Urinary bladder (tissue), 4 donors: Measurements from ENCODE around the gene TMEM117. TPM values are rescaled to one million over a fixed set of nuclear protein-coding genes. Genes with fewer than 3 reads are reported as not detected.
"Not testable (repeated sequence)": the region's sequence is repeated elsewhere in the genome, so short reads cannot be mapped to it uniquely, and the experiment has no call there.

Source experiments
- DNase-seq: peaks from one replicate; pipeline ENCODE4 v3.0.0-alpha.2; 2015; ENCODE audit errors: extremely low spot score
- H3K27ac ChIP-seq: one replicate; pipeline ENCODE4 v1.5.1; 2013; ENCODE audit warnings: low read depth, mild to moderate bottlenecking, moderate library complexity
- H3K36me3 ChIP-seq: one replicate; pipeline ENCODE4 v1.6.1; 2013; ENCODE audit warnings: mild to moderate bottlenecking, moderate library complexity; ENCODE audit not compliant: insufficient read depth
- H3K4me1 ChIP-seq: one replicate; pipeline ENCODE4 v1.6.1; 2013; ENCODE audit warnings: mild to moderate bottlenecking, moderate library complexity; ENCODE audit not compliant: insufficient read depth
- H3K4me3 ChIP-seq: one replicate; pipeline ENCODE4 v1.5.1; 2013; ENCODE audit warnings: low read depth, low read length
- WGBS: extraction: QIAGEN DNeasy Blood & Tissue Kit; methylation state at CpG from one replicate; pipeline ENCODE4 v1.1.7; 2013; 5-methylcytosine and 5-hydroxymethylcytosine counted together
- polyA plus RNA-seq: library from polyadenylated mRNA; stranded (reverse); fragments of 200-250 nt; gene quantifications from one replicate; pipeline ENCODE4 v1.2.3, GENCODE V29; 2013
- total RNA-seq: library from RNA; depleted of rRNA; stranded (reverse); fragments of >200 nt; gene quantifications from one replicate; pipeline ENCODE4 v1.2.3, GENCODE V29; 2014
- donor health status: healthy with polysubstance abuse.
- donor health status: healthy.

The TMEM117 gene
- total and polyA plus RNA-seq, 2 donors = 9.2 to 31.1 TPM

DNA sequence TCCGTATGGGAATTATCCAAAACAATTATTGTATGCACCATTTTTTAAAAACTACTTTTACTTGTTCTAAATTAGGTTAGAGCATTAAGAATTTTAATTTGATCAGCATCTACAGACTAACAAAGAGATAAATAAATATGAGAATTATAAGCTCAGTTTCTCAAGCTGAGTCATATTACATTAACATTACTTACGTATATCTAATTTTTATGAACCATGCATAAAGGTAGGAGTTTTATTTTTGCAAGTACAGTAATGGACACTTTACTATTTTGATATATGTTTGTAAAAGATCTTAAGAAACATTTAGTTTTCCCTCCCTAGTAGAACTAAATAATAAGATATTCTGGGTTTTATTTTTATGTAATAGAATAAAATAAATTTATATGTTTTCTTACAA, 410.1 kb downstream of the TMEM117 start:
- Histone ChIP-seq H3K27ac (no peak overlapping the region), H3K36me3 (no peaks in the 10 kb centered on the region), H3K4me1 (no peaks in the 10 kb centered on the region), H3K4me3 (no peak overlapping the region)
- 92% methylated on average over 2 of the region's 2 CpGs for WGBS
- no peak for DNase-seq

DNA sequence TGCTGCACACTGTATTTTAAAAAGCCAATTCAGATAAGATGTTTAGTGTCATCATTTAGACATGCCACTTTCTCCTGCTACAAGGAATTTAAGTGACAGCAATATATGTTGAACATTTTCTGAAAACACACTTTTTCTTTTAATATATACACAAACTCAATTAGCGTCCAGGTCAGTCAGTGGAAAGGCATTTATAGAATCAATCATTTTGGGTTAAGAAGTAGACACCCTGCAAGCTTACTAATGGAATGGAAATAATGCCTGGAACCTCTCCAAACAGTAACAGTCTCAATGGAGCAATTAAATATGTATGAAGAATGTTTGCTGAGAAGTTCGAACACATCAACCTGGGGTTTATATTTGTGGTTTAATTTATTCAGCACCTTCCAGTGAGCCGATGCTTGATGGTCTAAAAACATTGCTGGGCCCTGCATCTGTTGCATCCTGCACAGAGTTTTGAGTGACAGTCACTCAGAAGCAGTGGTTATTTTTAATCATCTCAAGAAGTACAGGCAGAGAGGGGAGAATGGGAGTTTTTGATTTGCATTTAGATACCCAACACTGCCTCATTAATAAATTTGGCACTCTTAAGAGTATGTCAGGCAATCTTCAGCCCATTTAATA, 410.7 kb downstream of the TMEM117 start:
- WGBS = 64% methylated on average over 3 of the region's 3 CpGs
- Histone ChIP-seq H3K4me1 (no peaks in the 10 kb centered on the region), H3K4me3 (no peak overlapping the region), H3K27ac (no peak overlapping the region), H3K36me3 (no peaks in the 10 kb centered on the region)
- DNase-seq = no peak

DNA sequence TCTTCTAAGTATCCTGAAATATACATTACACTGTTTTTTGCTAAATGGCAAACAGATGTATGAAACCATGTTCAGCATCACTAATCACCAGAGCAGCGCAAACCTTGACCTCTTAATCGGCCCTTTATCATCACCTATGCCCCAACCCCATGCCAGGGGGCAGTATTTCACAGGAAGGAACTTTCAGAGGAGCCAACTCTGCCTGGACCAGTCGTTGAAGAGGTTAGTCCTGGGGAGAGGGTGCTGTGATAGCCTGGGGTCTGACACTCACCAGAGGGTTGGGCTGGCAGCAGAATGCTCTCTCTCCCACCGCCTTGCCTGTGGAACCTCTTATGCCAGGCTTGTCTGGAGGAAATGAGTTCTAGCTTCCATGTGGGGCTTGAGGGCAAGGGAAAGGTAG, 411.7 kb downstream of the TMEM117 start:
- H3K36me3 ChIP-seq = no peaks in the 10 kb centered on the region
- WGBS = 82% methylated on average over 4 of the region's 4 CpGs

DNA sequence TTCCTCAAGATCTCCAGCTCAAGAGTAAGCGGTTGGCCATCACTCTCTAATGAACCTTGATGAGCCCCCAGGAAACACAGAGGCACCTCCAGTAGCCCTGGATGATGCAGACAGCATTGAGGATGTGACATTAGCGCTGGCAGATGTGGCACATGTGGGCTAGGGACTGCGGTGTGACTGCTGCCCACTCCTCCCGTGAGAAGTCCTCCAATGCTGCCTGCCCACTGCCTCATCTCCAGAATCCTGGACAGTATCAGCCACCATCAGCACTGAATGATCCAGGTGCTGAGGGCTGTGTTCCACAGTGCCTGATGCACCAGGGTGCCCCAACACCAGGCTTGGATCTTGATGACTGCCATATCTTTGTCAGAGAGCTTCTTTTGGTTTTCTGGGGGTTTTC, 412.6 kb downstream of the TMEM117 start:
- Histone ChIP-seq H3K36me3 (no peaks in the 10 kb centered on the region), H3K27ac (no peak overlapping the region), H3K4me3 (no peak overlapping the region), H3K4me1 (no peaks in the 10 kb centered on the region)
- WGBS = 98% methylated on average over 4 of the region's 4 CpGs
- no peak for DNase-seq

More for the DNA sequence above, 411.7 kb downstream of the TMEM117 start:
- DNase-seq = no peak
- Histone ChIP-seq H3K4me1 (no peaks in the 10 kb centered on the region), H3K27ac (no peak overlapping the region), H3K4me3 (no peak overlapping the region)

DNA sequence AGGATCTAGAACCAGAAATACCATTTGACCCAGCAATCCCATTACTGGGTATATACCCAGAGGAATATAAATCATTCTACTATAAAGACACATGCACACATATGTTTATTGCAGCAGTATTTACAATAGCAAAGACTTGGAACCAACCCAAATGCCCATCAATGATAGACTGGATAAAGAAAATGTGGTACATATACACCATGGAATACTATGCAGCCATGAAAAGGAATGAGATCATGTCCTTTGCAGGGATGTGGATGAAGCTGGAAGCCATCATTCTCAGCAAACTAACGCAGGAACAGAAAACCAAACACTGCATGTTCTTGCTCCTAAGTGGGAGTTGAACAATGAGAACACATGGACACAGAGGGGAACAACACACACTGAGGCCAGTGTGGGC, 414.6 kb downstream of the TMEM117 start:
- H3K4me3 ChIP-seq, DNase-seq, H3K27ac ChIP-seq, H3K4me1 ChIP-seq, H3K36me3 ChIP-seq: not testable (repeated sequence)
- WGBS = 100% methylated on average over 1 of the region's 1 CpG

DNA sequence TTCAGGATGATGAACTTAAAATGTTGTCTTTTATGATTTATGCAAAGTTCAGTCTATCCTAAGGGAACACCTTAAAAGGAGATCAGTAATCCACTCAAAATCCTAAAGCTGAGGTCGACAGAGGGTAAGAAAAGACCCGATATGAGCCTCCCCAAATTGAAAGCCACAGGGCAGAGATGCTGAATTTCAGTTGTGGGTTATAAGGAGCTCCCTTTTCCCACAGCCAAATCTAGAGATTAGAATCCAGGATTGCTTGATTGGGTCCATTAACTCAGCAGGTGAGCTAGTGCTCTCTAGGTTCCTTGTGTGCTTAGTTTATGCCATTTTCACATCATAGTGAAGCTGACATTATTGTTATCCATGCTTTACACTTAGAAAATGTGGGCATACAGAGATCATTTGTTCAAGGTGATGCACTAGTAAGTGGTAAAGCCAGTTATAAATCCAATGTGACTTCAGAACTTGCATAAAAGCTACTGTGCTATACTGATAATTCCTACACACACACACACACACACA, 417.5 kb downstream of the TMEM117 start:
- no peak overlapping the region for H3K4me3 ChIP-seq
- H3K36me3 ChIP-seq = no peaks in the 10 kb centered on the region
- 61% methylated on average over 2 of the region's 2 CpGs for WGBS
- H3K4me1 ChIP-seq = no peaks in the 10 kb centered on the region
- no peak overlapping the region for H3K27ac ChIP-seq
- no peak for DNase-seq

DNA sequence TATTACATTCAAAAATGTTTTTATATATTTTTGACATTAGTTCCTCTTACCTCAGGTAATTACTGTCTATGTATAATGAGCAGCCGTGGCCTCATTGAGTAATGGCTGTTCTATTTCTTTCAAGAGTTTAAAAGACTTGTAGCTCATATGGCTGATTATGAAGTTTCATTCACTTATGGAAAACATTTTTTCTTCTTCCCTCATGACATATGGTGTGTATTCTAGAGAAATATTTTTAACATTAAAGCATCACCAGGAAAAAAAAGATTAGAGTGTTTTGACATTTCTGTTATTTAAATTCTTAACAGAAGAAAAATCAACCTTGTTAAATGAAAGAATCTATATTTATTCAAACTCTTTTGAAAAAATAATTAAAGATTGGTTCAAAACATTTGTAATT, 422.4 kb downstream of the TMEM117 start:
- Histone ChIP-seq H3K4me1 (no peaks in the 10 kb centered on the region), H3K27ac (no peak overlapping the region), H3K4me3 (no peak overlapping the region), H3K36me3 (no peaks in the 10 kb centered on the region)
- no peak for DNase-seq
- WGBS = 92% methylated on average over 1 of the region's 1 CpG

DNA sequence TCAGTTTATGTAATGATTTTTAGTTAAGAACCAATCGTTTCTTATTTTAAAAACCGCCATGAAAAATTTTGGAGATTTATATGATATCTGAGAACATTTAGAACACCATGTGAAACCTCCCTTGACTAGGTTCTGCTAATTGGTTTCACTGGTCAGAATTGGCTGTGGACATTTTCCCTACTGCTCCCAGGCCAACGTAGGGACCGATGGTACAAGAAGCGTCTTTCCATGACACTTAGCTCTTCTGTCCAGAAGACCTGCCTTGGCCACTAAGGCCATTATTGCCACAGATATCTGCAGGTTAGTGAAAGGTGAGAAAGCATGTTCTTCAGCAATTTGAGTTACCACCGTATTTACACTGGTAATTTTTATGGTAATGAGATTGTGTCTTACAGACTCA, 424.0 kb downstream of the TMEM117 start:
- 96% methylated on average over 6 of the region's 6 CpGs for WGBS
- no peak overlapping the region for H3K4me3 ChIP-seq
- no peaks in the 10 kb centered on the region for H3K36me3 ChIP-seq
- H3K27ac ChIP-seq = no peak overlapping the region
- H3K4me1 ChIP-seq = no peaks in the 10 kb centered on the region
- DNase-seq = no peak

DNA sequence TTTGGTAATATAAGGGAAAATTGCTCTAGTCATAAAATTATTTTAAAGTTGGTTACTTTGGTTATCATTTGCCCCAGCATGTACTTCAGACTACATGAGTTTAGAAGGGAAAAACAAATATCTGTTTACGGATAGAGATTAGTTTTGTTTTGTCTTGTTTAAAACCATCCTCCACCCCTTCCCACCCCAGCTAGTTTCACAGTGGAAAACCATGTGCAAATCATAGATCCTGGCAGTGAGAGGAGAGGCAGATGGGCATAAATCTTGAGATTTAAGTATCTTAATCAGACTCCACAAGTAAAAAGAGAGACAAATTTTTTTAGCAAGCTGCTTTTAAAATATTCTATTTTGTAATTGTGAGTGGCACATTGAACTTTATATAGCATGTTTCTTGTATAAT, 424.7 kb downstream of the TMEM117 start:
- H3K27ac ChIP-seq = no peak overlapping the region
- no peak overlapping the region for H3K4me3 ChIP-seq
- WGBS = 87% methylated on average over 1 of the region's 1 CpG
- no peak for DNase-seq
- no peaks in the 10 kb centered on the region for H3K36me3 ChIP-seq
- no peaks in the 10 kb centered on the region for H3K4me1 ChIP-seq

DNA sequence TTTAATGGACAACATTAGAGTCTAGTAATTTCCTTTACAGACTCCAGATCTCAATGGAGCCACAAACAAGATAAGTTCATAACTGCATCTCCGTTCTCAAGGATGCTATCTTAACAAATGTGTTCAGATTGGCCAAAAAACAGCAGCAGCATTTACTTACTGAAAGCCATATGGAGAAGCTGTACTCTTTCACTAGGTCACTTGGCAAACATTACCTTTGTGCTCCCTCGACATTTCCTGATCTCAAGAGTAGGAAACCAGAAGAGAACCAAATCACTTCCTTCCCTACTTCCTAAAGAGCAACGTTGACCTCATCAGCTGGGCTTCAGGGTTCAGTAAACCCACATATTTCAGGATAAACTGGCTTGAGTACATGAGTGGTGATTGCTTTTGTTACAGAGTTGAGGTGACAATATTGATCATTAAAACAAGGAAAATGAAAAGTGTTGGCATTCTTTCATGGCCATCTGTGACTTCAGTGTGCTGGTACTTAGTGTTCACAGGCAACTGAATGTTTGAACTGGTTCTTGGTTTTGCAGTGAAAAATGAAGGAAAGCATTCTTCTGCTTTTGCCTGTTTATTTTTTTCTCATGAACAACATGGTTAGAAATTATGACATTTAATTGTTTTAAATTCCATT, 449.6 kb downstream of the TMEM117 start:
- DNase-seq = peak; percentile 8
- no peak overlapping the region for H3K27ac ChIP-seq
- no peaks in the 10 kb centered on the region for H3K4me1 ChIP-seq
- no peak overlapping the region for H3K4me3 ChIP-seq
- no peaks in the 10 kb centered on the region for H3K36me3 ChIP-seq
- WGBS = 13% methylated on average over 3 of the region's 3 CpGs

DNA sequence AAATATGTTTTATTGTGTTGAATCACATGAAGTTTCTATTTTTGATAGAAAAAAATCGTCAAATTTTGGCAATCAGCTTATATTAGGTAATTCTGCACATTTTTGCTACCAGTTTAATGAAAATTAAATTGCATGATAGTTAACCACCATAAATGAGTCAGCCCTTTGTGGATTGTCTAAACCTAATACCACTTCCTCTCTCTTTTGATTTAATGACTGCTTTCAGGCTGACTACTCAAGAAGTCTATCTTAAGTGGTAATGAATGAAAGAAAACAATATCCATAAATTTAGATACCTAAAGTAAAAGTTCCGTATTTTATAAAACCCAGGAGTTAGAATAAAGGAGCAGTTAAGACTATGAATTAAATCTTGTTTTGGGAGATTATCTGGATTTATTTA, 450.5 kb downstream of the TMEM117 start:
- H3K4me3 ChIP-seq = no peak overlapping the region
- H3K4me1 ChIP-seq = no peaks in the 10 kb centered on the region
- H3K36me3 ChIP-seq = no peaks in the 10 kb centered on the region
- H3K27ac ChIP-seq = no peak overlapping the region
- DNase-seq = no peak
- 44% methylated on average over 2 of the region's 2 CpGs for WGBS

DNA sequence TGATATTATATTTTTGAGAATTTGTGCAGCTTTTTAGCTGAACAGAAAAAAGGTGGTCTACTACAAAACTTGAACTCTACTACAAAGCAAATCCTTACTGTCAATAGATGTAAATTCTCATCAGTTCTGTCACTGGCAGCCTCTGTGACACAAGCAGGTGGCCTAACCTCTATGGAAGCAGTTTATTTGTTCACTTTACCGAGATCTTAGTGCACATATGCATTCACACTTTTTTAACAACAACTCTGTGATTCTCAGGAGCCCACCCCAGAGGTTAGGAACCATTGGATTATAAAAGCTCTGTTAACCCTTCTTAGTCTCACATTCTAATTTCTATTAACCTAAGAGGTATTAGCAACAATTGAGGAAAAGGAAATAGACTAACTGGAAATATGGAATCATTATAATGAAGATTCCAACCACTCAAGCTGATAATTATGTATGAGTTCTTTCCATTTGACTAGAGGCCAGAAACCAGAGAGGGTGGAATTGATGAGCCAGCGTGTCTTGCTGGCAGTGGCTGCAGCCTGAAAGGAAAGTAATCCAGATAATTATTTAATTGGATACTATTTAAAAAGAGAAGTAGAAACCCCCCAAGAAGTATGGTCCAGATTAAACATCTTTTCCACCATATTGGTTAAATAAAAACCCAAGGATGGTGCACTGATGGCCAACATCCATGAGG, 451.1 kb downstream of the TMEM117 start:
- no peak for DNase-seq
- H3K4me3 ChIP-seq = no peak overlapping the region
- H3K4me1 ChIP-seq = no peaks in the 10 kb centered on the region
- WGBS = 88% methylated on average over 2 of the region's 2 CpGs
- no peak overlapping the region for H3K27ac ChIP-seq
- H3K36me3 ChIP-seq = no peaks in the 10 kb centered on the region

DNA sequence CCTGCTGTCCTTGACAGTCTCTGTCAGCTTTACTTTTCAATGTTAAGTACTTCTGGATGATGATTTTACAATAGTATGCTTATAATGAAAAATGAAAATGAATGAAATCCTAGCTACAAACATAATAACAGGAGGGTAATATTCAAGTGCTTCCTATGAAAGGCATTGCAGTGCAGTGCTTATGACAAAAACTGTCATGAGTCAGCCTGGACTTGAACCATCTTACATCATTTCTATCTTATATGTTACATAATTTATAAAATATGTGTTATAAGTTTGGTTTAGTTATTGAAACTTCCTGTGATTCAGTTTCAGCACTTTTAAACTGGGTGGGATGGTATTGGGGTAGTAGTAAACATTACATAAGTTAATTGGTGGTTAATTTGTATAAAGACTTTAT, 451.7 kb downstream of the TMEM117 start:
- no peaks in the 10 kb centered on the region for H3K4me1 ChIP-seq
- no peak for DNase-seq

DNA sequence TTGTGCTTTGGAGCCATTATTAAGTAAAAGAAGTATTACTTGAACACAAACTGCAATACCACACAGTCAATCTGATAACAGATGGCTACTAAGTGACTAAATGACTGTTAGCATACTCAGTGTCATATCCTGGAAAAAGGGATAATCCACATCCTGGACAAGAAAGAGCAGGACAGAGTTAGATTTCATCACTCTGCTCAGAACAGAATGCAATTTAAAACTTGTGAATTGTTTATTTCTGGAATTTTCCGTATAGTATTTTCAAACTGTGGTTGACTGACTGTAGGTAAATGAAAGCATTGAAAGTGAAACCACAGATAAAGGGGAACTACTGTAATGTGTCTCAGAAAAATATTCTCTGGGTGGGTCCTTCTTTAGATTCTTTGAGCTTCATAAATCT, 458.8 kb downstream of the TMEM117 start:
- H3K36me3 ChIP-seq = no peaks in the 10 kb centered on the region
- DNase-seq = no peak
- no peak overlapping the region for H3K27ac ChIP-seq
- 96% methylated on average over 1 of the region's 1 CpG for WGBS
- no peaks in the 10 kb centered on the region for H3K4me1 ChIP-seq
- H3K4me3 ChIP-seq = no peak overlapping the region

More for the DNA sequence above, 451.7 kb downstream of the TMEM117 start:
- Histone ChIP-seq H3K27ac (no peak overlapping the region), H3K36me3 (no peaks in the 10 kb centered on the region), H3K4me3 (no peak overlapping the region)
